Gastrocnemius medialis (tissue), 4 donors: Measurements from ENCODE around the gene PNPLA4.

Experiments
- CTCF ChIP-seq, 5 experiments: fragments of 450-650 bp in 3 of 5; fragments of 200-600 bp in 2 of 5; sonication (generic) in 2 of 5; IDR thresholded peaks in 4 of 5; conservative IDR thresholded peaks in 1 of 5; 1 replicate in 4 of 5; 2 replicates in 1 of 5; pipeline ENCODE4 v1.5.1; 2016 to 2019; ENCODE audit warnings: antibody characterized with exemption in 5 of 5, mild to moderate bottlenecking in 3 of 5, moderate library complexity in 3 of 5
- POLR2A ChIP-seq, 2 donors: fragments of 450-650 bp; IDR thresholded peaks; one replicate each; pipeline ENCODE4 v1.6.1; 2017; ENCODE audit warnings: antibody characterized with exemption in 2 of 2, mild to moderate bottlenecking in 2 of 2, moderate library complexity in 2 of 2

- TF ChIP-seq CTCF (IDR thresholded peaks at IDR 0.05 in 4 of 5, conservative IDR thresholded peaks at IDR 0.05 in 1 of 5) (no peak), POLR2A (IDR thresholded peaks at IDR 0.05) (no peak)
These were observed 55.2 kb downstream of the PNPLA4 start for GRCh38 chrX:7872042-7872441.
